Liver (tissue), 9 donors: ENCODE measurements around the gene EXO1. TPM values are rescaled to one million over a fixed set of nuclear protein-coding genes. Genes with fewer than 3 reads are reported as not detected.

Experiments
- DNase-seq: peaks from one replicate; pipeline ENCODE4 v3.0.0-alpha.2; 2017; ENCODE audit warnings: low spot score
- H3K27ac ChIP-seq, 2 donors: one replicate each; pipeline ENCODE4 v1.7.0; 2013; ENCODE audit warnings: inconsistent platforms in 2 of 2, low read length in 2 of 2, control low read depth in 1 of 2, low read depth in 1 of 2, mild to moderate bottlenecking in 1 of 2
- H3K27me3 ChIP-seq, 4 donors: one replicate each; pipeline versions ENCODE4 v1.6.1 to v1.7.0; 2013; ENCODE audit warnings: low read length in 3 of 4, inconsistent platforms in 1 of 4, mild to moderate bottlenecking in 1 of 4, moderate library complexity in 1 of 4; ENCODE audit not compliant: control insufficient read depth in 4 of 4, insufficient read depth in 4 of 4
- H3K36me3 ChIP-seq, 4 donors: one replicate each; pipeline versions ENCODE4 v1.6.1 to v1.7.0; 2013; ENCODE audit warnings: low read length in 3 of 4, mild to moderate bottlenecking in 3 of 4, low read depth in 1 of 4, moderate library complexity in 1 of 4; ENCODE audit not compliant: control insufficient read depth in 4 of 4, insufficient read depth in 3 of 4
- H3K4me1 ChIP-seq, 4 donors: one replicate each; pipeline versions ENCODE4 v1.6.1 to v1.7.0; 2013; ENCODE audit warnings: low read length in 3 of 4, mild to moderate bottlenecking in 3 of 4, moderate library complexity in 1 of 4; ENCODE audit not compliant: control insufficient read depth in 4 of 4, insufficient read depth in 4 of 4
- H3K4me3 ChIP-seq, 3 donors: one replicate each; pipeline versions ENCODE4 v1.6.1 to v1.7.0; 2013; ENCODE audit warnings: low read length in 3 of 3, control low read depth in 1 of 3, low read depth in 1 of 3, mild to moderate bottlenecking in 1 of 3
- H3K9ac ChIP-seq, 2 donors: one replicate each; pipeline ENCODE4 v1.7.0; 2013; ENCODE audit warnings: low read length in 2 of 2, mild to moderate bottlenecking in 2 of 2, moderate library complexity in 2 of 2, control low read depth in 1 of 2, low read depth in 1 of 2
- H3K9me3 ChIP-seq, 4 donors: one replicate each; pipeline versions ENCODE4 v1.6.1 to v1.7.0; 2013; ENCODE audit warnings: low read length in 3 of 4; ENCODE audit not compliant: control insufficient read depth in 4 of 4
- ATF3 ChIP-seq: IDR thresholded peaks from 2 replicates; pipeline ENCODE4 v1.6.1; 2016; ENCODE audit warnings: antibody characterized with exemption
- CTCF ChIP-seq: fragments of 150-350 bp; IDR thresholded peaks from 2 replicates; pipeline ENCODE4 v1.5.1; 2017; ENCODE audit warnings: improper control_type of control experiment, low read depth, low read length; ENCODE audit not compliant: missing input control
- EGR1 ChIP-seq, 2 donors: IDR thresholded peaks; 2 replicates each; pipeline ENCODE4 v1.6.1; 2016 to 2018; ENCODE audit warnings: antibody characterized with exemption in 2 of 2, low read depth in 2 of 2
- FOXA1 ChIP-seq: IDR thresholded peaks from 2 replicates; pipeline ENCODE4 v1.6.1; 2016; ENCODE audit warnings: antibody characterized with exemption
- FOXA2 ChIP-seq: IDR thresholded peaks from 2 replicates; pipeline ENCODE4 v1.6.1; 2016; ENCODE audit warnings: antibody characterized with exemption
- GABPA ChIP-seq, 2 donors: IDR thresholded peaks in 1 of 2; conservative IDR thresholded peaks in 1 of 2; 2 replicates each; pipeline ENCODE4 v1.6.1; 2016; ENCODE audit warnings: antibody characterized with exemption in 2 of 2, mild to moderate bottlenecking in 1 of 2, moderate library complexity in 1 of 2
- HNF4A ChIP-seq, 2 donors: conservative IDR thresholded peaks; 2 replicates each; pipeline ENCODE4 v1.6.1; 2016; ENCODE audit warnings: antibody characterized with exemption in 2 of 2, mild to moderate bottlenecking in 2 of 2
- HNF4G ChIP-seq: IDR thresholded peaks from 2 replicates; pipeline ENCODE4 v1.6.1; 2016; ENCODE audit warnings: antibody characterized with exemption
- JUND ChIP-seq, 2 donors: IDR thresholded peaks; 2 replicates each; pipeline ENCODE4 v1.6.1; 2016; ENCODE audit warnings: antibody characterized with exemption in 2 of 2
- MAX ChIP-seq: IDR thresholded peaks from 2 replicates; pipeline ENCODE4 v1.6.1; 2016; ENCODE audit warnings: antibody characterized with exemption
- NR2F2 ChIP-seq: IDR thresholded peaks from 2 replicates; pipeline ENCODE4 v1.6.1; 2016; ENCODE audit warnings: antibody characterized with exemption
- RAD21 ChIP-seq, 2 donors: IDR thresholded peaks; 2 replicates each; pipeline ENCODE4 v1.6.1; 2016; ENCODE audit warnings: antibody characterized with exemption in 2 of 2, mild to moderate bottlenecking in 2 of 2
- REST ChIP-seq: IDR thresholded peaks from 2 replicates; pipeline ENCODE4 v1.6.1; 2016; ENCODE audit warnings: antibody characterized with exemption, mild to moderate bottlenecking
- RXRA ChIP-seq, 2 donors: IDR thresholded peaks; 2 replicates each; pipeline ENCODE4 v1.6.1; 2017 to 2018; ENCODE audit warnings: antibody characterized with exemption in 2 of 2, mild to moderate bottlenecking in 1 of 2
- SP1 ChIP-seq: IDR thresholded peaks from 2 replicates; pipeline ENCODE4 v1.6.1; 2018; ENCODE audit warnings: antibody characterized with exemption, mild to moderate bottlenecking
- TAF1 ChIP-seq: conservative IDR thresholded peaks from 2 replicates; pipeline ENCODE4 v1.6.1; 2016; ENCODE audit warnings: antibody characterized with exemption, mild to moderate bottlenecking
- YY1 ChIP-seq: IDR thresholded peaks from 2 replicates; pipeline ENCODE4 v1.6.1; 2016; ENCODE audit warnings: antibody characterized with exemption, mild to moderate bottlenecking
- ZBTB33 ChIP-seq: IDR thresholded peaks from 2 replicates; pipeline ENCODE4 v1.6.1; 2016; ENCODE audit warnings: antibody characterized with exemption
- WGBS: extraction: QIAGEN DNeasy Blood & Tissue Kit; methylation state at CpG from one replicate; pipeline ENCODE4 v1.1.7; 2013; 5-methylcytosine and 5-hydroxymethylcytosine counted together
- polyA plus RNA-seq, 2 donors: library from polyadenylated mRNA; stranded (reverse) in 1 of 2; unstranded in 1 of 2; fragments of 200-250 nt in 1 of 2; fragments of >200 nt in 1 of 2; fragmentation: Nextera tagmentation in 1 of 2; extraction: Ambion mirVana in 1 of 2; gene quantifications; one replicate each; pipeline versions ENCODE4 v1.2.1 to v1.2.3, GENCODE V29; 2013 to 2015
- total RNA-seq, 2 donors: library from RNA; depleted of rRNA; stranded (reverse); fragments of >200 nt; gene quantifications; one replicate each; pipeline ENCODE4 v1.2.3, GENCODE V29; 2014
- donor health status: healthy.
- donor health status: healthy.
- donor health status: healthy.
- donor health status: healthy.
- donor health status: healthy.

EXO1 gene
- total and polyA plus RNA-seq, 4 donors, result 0.25 to 16.2 (median 0.48) TPM

GRCh38 chr1:241857131-241857530 is 9.1 kb downstream of the EXO1 start:
- WGBS, result 86% methylated on average over 6 of the region's 6 CpGs
- H3K9ac ChIP-seq, result no peak overlapping the region
- no peaks in the 10 kb centered on the region for H3K9me3 ChIP-seq
- no peaks in the 10 kb centered on the region for H3K4me1 ChIP-seq
- H3K27me3 ChIP-seq, result no peaks in the 10 kb centered on the region
- no peaks in the 10 kb centered on the region for H3K36me3 ChIP-seq
- H3K4me3 ChIP-seq, result no peak overlapping the region
- no peak overlapping the region for H3K27ac ChIP-seq
- TF ChIP-seq JUND (IDR thresholded peaks at IDR 0.05), result no peak
- no peak for TF ChIP-seq ZBTB33
- no peak for TF ChIP-seq MAX
- TF ChIP-seq REST, result no peak
- TF ChIP-seq CTCF, result no peak
- TF ChIP-seq GABPA (IDR thresholded peaks at IDR 0.05 in 1 of 2, conservative IDR thresholded peaks at IDR 0.05 in 1 of 2), result no peak
- TF ChIP-seq RAD21 (IDR thresholded peaks at IDR 0.05), result no peak
- no peak for TF ChIP-seq HNF4G
- no peak for TF ChIP-seq FOXA1
- no peak for TF ChIP-seq FOXA2
- TF ChIP-seq ATF3, result no peak
- no peak for TF ChIP-seq EGR1 (IDR thresholded peaks at IDR 0.05; ENCODE audit: low read depth in 2 of 2)
- no peak for TF ChIP-seq HNF4A (conservative IDR thresholded peaks at IDR 0.05)
- no peak for TF ChIP-seq YY1
- TF ChIP-seq TAF1, result no peak
- TF ChIP-seq NR2F2, result no peak
- no peak for TF ChIP-seq RXRA (IDR thresholded peaks at IDR 0.05)
- no peak for TF ChIP-seq SP1
- DNase-seq, result no peak

- Histone ChIP-seq H3K9me3 (no peaks in the 10 kb centered on the region), H3K4me3 (no peak overlapping the region), H3K27me3 (no peaks in the 10 kb centered on the region), H3K9ac (no peak overlapping the region), H3K36me3 (no peaks in the 10 kb centered on the region), H3K27ac (no peak overlapping the region), H3K4me1 (no peaks in the 10 kb centered on the region)
- DNase-seq, result no peak
- 78% methylated on average over 6 of the region's 6 CpGs for WGBS
- TF ChIP-seq ATF3, result no peak
These were observed 12.9 kb downstream of the EXO1 start for GRCh38 chr1:241860922-241861321.
